ENCODE data around the gene MCFD2.

Gene MCFD2

DNA sequence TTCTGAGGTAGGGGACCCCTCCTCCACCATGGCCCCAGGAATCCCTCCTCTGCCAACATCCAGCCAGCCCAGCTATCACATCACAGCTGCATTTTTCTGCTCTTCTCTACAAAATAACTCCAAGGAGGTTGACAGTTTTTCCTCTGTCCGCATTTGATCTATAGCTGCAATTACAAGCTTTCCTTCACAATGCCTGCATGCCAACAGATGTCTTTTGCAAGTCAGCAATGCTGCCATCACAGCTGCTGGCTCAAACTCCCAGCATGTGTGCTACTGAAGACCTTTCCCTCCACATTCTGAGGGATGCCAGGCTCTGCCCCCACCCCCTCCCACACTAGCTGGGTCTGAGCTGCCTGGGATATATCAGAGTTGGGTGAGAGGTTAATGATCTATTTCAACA is 51.7 kb downstream of the MCFD2 start:
- DNase-seq (ENCODE audit: low read depth), result no peak
- H3K4me3 ChIP-seq (ENCODE audit: low read depth, low read length), result no peak overlapping the region
- TF ChIP-seq POLR2A (IDR thresholded peaks at IDR 0.05; ENCODE audit: extremely low read depth, insufficient read length) (no peak), MYC (IDR thresholded peaks at IDR 0.05; ENCODE audit: low read depth, low read length) (no peak)
- TF ChIP-seq, protein P1, sequence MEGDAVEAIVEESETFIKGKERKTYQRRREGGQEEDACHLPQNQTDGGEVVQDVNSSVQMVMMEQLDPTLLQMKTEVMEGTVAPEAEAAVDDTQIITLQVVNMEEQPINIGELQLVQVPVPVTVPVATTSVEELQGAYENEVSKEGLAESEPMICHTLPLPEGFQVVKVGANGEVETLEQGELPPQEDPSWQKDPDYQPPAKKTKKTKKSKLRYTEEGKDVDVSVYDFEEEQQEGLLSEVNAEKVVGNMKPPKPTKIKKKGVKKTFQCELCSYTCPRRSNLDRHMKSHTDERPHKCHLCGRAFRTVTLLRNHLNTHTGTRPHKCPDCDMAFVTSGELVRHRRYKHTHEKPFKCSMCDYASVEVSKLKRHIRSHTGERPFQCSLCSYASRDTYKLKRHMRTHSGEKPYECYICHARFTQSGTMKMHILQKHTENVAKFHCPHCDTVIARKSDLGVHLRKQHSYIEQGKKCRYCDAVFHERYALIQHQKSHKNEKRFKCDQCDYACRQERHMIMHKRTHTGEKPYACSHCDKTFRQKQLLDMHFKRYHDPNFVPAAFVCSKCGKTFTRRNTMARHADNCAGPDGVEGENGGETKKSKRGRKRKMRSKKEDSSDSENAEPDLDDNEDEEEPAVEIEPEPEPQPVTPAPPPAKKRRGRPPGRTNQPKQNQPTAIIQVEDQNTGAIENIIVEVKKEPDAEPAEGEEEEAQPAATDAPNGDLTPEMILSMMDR (IDR thresholded peaks at IDR 0.05; ENCODE audit: low read depth, low read length), result no peak
- TF ChIP-seq, protein P2, sequence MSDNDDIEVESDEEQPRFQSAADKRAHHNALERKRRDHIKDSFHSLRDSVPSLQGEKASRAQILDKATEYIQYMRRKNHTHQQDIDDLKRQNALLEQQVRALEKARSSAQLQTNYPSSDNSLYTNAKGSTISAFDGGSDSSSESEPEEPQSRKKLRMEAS (IDR thresholded peaks at IDR 0.05; ENCODE audit: low read depth, low read length), result no peak

DNA sequence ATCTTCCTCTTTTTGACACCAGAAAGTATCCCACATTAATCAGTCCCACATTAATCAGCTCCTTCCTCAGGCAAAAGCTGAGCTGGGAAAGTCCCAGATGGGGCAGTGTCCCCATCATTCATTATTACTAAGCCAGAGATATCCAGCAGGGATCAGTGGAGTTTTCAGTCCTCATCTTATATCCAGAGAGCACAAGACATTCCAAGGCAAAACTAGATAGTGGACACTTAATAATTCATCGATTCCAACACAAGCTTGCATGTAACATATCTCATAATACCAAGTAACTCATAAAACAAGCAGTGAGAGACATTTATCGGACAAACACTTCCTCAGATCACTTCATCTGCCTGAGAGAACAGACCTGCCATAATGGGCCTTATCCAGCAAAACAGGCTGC is 53.1 kb downstream of the MCFD2 start:
- no peak for DNase-seq (ENCODE audit: low read depth)
- TF ChIP-seq, protein P1 (IDR thresholded peaks at IDR 0.05; ENCODE audit: low read depth, low read length), result no peak
- no peak for TF ChIP-seq POLR2A (IDR thresholded peaks at IDR 0.05; ENCODE audit: extremely low read depth, insufficient read length)
- no peak for TF ChIP-seq MYC (IDR thresholded peaks at IDR 0.05; ENCODE audit: low read depth, low read length)
- TF ChIP-seq, protein P2 (IDR thresholded peaks at IDR 0.05; ENCODE audit: low read depth, low read length), result no peak
- H3K4me3 ChIP-seq (ENCODE audit: low read depth, low read length), result no peak overlapping the region

DNA sequence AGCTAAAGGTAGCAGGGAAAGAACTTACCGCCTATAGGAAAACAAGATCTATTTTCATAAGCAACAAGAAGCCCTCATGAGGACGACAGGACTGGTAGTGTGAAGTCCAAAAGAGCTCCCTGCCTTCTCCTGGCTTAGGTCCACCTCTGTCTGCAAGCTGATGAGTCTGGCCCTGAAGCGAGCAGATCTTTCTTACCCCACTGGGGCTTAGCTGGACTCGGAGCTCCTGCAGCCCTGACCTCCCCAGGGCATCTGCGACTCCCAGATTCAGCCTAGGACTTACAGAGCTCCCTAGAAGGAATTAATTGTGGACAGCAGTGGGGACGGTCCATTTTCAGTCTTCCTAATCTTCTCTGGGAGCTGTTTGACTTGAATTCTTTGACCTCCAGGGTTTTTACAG is 53.7 kb downstream of the MCFD2 start:
- TF ChIP-seq, protein P1 (IDR thresholded peaks at IDR 0.05; ENCODE audit: low read depth, low read length), result no peak
- TF ChIP-seq MYC (IDR thresholded peaks at IDR 0.05; ENCODE audit: low read depth, low read length), result no peak
- TF ChIP-seq, protein P2 (IDR thresholded peaks at IDR 0.05; ENCODE audit: low read depth, low read length), result no peak
- TF ChIP-seq POLR2A (IDR thresholded peaks at IDR 0.05; ENCODE audit: extremely low read depth, insufficient read length), result no peak
- H3K4me3 ChIP-seq (ENCODE audit: low read depth, low read length), result no peak overlapping the region
- no peak for DNase-seq (ENCODE audit: low read depth)

DNA sequence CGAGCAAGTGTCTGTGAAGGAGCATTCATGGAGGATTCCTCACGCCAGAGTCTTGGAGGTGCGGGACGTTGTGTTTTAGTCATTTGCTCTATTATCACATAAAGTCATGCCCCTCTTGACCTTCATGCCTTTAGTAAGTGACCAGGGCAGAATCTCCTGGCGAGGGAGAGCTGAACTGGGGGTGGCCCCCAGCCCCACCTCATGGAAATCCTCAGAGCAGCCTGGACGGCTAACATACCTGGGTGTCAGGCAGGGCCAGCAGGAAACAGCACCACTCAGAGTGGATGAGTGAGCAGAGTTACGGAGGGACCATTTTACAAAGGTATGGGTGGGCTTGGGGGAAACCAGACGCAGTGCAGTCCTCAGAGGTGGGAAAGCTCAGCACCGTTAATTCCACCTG is 56.1 kb downstream of the MCFD2 start:
- TF ChIP-seq, protein P2 (IDR thresholded peaks at IDR 0.05; ENCODE audit: low read depth, low read length), result no peak
- TF ChIP-seq POLR2A (IDR thresholded peaks at IDR 0.05; ENCODE audit: extremely low read depth, insufficient read length), result no peak
- TF ChIP-seq, protein P1 (IDR thresholded peaks at IDR 0.05; ENCODE audit: low read depth, low read length), result no peak
- no peak for TF ChIP-seq MYC (IDR thresholded peaks at IDR 0.05; ENCODE audit: low read depth, low read length)
- H3K4me3 ChIP-seq (ENCODE audit: low read depth, low read length), result no peak overlapping the region
- no peak for DNase-seq (ENCODE audit: low read depth)

DNA sequence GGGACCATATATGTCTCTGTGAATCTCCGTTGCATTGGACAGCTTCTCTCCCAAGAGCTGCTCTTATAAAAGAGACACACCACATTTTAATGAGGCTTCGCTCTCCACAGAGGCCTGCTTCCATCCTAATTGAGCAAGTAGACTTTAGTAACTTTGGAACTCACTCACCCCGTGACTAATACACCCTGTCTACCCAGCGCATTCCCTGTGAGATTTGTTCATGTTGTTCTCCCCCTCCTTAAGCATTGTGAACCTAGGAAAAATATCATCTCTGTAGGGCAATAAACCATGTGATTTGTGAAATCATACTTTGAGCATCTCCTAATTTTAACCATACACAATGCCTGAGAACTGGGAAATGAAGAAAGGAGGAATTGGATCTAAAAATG is 56.9 kb downstream of the MCFD2 start:
- TF ChIP-seq, protein P1 (IDR thresholded peaks at IDR 0.05; ENCODE audit: low read depth, low read length), result no peak
- TF ChIP-seq POLR2A (IDR thresholded peaks at IDR 0.05; ENCODE audit: extremely low read depth, insufficient read length) (no peak), MYC (IDR thresholded peaks at IDR 0.05; ENCODE audit: low read depth, low read length) (no peak)
- TF ChIP-seq, protein P2 (IDR thresholded peaks at IDR 0.05; ENCODE audit: low read depth, low read length), result no peak
- no peak for DNase-seq (ENCODE audit: low read depth)
- no peak overlapping the region for H3K4me3 ChIP-seq (ENCODE audit: low read depth, low read length)

Measured in NB4 (cell line).